NB4 (cell line): ENCODE results near the gene TTC4.

Experiments used
- CTCF ChIP-seq: IDR thresholded peaks from one replicate; pipeline ENCODE4 v1.5.1; 2012; ENCODE audit warnings: low read depth, low read length
- POLR2A ChIP-seq: IDR thresholded peaks from 2 replicates; pipeline ENCODE4 v1.6.1; 2011; ENCODE audit warnings: mild to moderate bottlenecking; ENCODE audit not compliant: insufficient read length; ENCODE audit errors: extremely low read depth
- TF ChIP-seq, protein P1 (sequence below): IDR thresholded peaks from 2 replicates; pipeline ENCODE4 v1.6.1; 2011; ENCODE audit warnings: low read depth, low read length

DNA sequence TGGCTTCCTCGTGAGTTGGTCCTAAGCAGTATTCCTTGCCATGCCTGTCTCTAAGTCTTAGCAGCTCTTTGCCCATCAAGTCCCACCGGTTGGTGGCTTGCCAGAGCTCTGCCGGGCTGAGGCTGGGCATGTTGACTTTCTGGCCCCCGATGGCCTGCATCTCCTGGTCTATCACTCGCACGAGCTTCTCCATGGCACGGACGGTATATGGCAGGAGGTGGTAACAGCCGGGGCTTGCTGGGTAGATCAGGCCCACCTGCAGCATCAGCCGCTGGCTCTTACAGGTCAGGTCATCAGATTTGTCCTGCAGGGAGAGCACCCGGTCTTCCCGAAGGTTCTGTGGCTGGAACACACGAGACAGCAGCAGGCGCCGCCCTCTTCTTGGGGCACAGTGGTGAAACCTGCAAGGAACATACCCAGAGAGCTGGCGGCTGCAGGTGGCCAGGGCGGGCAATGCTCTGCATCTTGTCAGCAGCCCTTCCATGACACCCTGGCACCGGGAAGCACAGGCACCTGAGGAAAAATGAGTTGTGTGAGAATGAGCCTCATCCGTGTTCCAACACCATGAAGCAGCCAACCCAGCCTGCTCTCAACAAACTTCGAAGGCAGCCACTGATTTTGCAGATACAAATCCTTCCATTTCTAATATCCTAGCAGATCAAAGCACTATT is 43.2 kb downstream of the TTC4 start:
- TF ChIP-seq, protein P1, sequence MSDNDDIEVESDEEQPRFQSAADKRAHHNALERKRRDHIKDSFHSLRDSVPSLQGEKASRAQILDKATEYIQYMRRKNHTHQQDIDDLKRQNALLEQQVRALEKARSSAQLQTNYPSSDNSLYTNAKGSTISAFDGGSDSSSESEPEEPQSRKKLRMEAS, result no peak
- TF ChIP-seq CTCF (no peak), POLR2A (no peak)
